Stomach (tissue), 4 donors: Measurements from ENCODE around the gene IL31RA.

ENCODE experiments used
- EP300 ChIP-seq: sonication (generic); formaldehyde crosslinking; IDR thresholded peaks from one replicate; pipeline ENCODE4 v1.6.1; 2017; ENCODE audit warnings: antibody characterized with exemption
- POLR2A ChIP-seq, 4 donors: fragments of 450-650 bp; IDR thresholded peaks; one replicate each; pipeline ENCODE4 v1.6.1; 2016; ENCODE audit warnings: antibody characterized with exemption in 4 of 4, control low read depth in 2 of 4, mild to moderate bottlenecking in 1 of 4, moderate library complexity in 1 of 4
- POLR2AphosphoS5 ChIP-seq, 3 donors: sonication (generic); formaldehyde crosslinking; IDR thresholded peaks; one replicate each; pipeline ENCODE4 v1.6.1; 2016; ENCODE audit warnings: antibody characterized with exemption in 3 of 3
- TF ChIP-seq, protein P1 (sequence below), 7 experiments: fragments of 450-650 bp in 4 of 7; fragments of 200-600 bp in 3 of 7; sonication (generic) in 3 of 7; IDR thresholded peaks; one replicate each; pipeline ENCODE4 v1.5.1; 2016 to 2019; ENCODE audit warnings: antibody characterized with exemption in 7 of 7, control low read depth in 2 of 7, mild to moderate bottlenecking in 1 of 7

DNA sequence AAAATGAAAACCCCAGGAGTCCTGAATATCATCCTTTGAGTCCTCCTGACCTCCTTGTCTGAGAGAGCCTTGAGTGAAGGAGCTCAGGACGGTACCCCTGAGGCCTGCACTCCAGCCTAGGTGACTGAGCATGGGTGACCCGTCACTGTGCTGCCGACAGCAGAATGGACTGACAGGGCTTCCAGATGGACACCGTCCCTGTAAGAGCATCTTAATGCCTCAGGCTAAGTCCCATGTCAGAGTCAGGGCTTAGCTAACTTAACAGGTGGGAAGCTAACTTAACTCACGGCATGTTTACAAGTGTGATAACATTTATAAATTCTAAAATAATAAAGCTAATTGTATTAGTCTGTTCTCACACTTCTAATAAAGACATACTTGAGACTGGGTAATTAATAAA lies 75.3 kb downstream of the IL31RA start:
- TF ChIP-seq, protein P1, sequence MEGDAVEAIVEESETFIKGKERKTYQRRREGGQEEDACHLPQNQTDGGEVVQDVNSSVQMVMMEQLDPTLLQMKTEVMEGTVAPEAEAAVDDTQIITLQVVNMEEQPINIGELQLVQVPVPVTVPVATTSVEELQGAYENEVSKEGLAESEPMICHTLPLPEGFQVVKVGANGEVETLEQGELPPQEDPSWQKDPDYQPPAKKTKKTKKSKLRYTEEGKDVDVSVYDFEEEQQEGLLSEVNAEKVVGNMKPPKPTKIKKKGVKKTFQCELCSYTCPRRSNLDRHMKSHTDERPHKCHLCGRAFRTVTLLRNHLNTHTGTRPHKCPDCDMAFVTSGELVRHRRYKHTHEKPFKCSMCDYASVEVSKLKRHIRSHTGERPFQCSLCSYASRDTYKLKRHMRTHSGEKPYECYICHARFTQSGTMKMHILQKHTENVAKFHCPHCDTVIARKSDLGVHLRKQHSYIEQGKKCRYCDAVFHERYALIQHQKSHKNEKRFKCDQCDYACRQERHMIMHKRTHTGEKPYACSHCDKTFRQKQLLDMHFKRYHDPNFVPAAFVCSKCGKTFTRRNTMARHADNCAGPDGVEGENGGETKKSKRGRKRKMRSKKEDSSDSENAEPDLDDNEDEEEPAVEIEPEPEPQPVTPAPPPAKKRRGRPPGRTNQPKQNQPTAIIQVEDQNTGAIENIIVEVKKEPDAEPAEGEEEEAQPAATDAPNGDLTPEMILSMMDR (IDR thresholded peaks at IDR 0.05), result no peak
- TF ChIP-seq POLR2AphosphoS5 (IDR thresholded peaks at IDR 0.05) (no peak), POLR2A (IDR thresholded peaks at IDR 0.05) (no peak), EP300 (no peak)
